SJCRH30 (cell line): ENCODE measurements around the gene TRPM1. TPM values are rescaled to one million over a fixed set of nuclear protein-coding genes. Genes with fewer than 3 reads are reported as not detected.

Source experiments
- DNase-seq, 2 experiments: peaks; one replicate each; pipeline ENCODE4 v3.0.0-alpha.2; 2015 to 2020
- H3K27ac ChIP-seq: fragments of 250-450 bp; sonication (Bioruptor Pico); 2 replicates; pipeline ENCODE4 v1.5.1; 2020; ENCODE audit warnings: mild to moderate bottlenecking, moderate library complexity
- H3K27me3 ChIP-seq: fragments of 250-450 bp; sonication (Bioruptor Pico); 2 replicates; pipeline ENCODE4 v1.5.1; 2020; ENCODE audit warnings: mild to moderate bottlenecking, moderate library complexity
- H3K36me3 ChIP-seq: fragments of 250-450 bp; sonication (Bioruptor Pico); 2 replicates; pipeline ENCODE4 v1.5.1; 2020; ENCODE audit warnings: mild to moderate bottlenecking, moderate library complexity
- H3K4me1 ChIP-seq: fragments of 250-450 bp; sonication (Bioruptor Pico); 2 replicates; pipeline ENCODE4 v1.5.1; 2020; ENCODE audit warnings: mild to moderate bottlenecking, moderate library complexity
- H3K4me3 ChIP-seq: fragments of 250-450 bp; sonication (Bioruptor Pico); 2 replicates; pipeline ENCODE4 v1.5.1; 2020; ENCODE audit warnings: mild to moderate bottlenecking, moderate library complexity
- H3K9me3 ChIP-seq: fragments of 250-450 bp; sonication (Bioruptor Pico); replicated peaks from 2 replicates; pipeline ENCODE4 v1.5.1; 2020; ENCODE audit warnings: mild to moderate bottlenecking, moderate library complexity
- total RNA-seq: library from RNA; depleted of rRNA; stranded (reverse); fragments of >200 nt; shearing (Covaris generic); gene quantifications from 2 replicates; pipeline ENCODE4 v1.2.3, GENCODE V29; 2014

Gene TRPM1
- total RNA-seq, 1 experiment from 2014 or later, result 0.06 TPM

DNA sequence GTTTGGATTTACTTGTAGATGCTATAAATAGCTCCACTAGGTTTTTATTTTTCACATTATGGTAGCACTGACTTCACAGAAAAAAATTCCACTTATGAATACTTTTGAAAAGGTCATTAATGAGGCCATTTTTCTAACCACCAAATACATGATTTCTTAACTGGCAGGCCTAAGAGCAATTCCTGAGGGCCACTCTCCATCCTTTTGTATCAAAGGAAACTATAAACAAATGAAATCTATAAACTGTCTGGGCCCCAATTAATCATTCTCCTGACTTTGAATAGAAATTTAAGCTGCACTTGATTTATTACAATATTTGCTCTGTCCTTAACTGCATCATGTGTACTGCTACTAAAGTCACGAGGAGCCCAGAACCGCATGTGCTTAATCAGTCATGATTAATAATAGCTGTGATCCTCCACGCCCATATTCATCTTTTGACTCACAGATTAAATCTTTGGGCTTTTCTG, 85.0 kb downstream of the TRPM1 start:
- no peaks in the 10 kb centered on the region for H3K27me3 ChIP-seq
- H3K4me1 ChIP-seq, result no peaks in the 10 kb centered on the region
- peaks cover 3% of the 10 kb centered on the region; the same call in 1 of the 2 replicates for H3K9me3 ChIP-seq
- H3K27ac ChIP-seq, result no peak overlapping the region
- H3K4me3 ChIP-seq, result no peak overlapping the region
- no peak for DNase-seq
- H3K36me3 ChIP-seq, result no peaks in the 10 kb centered on the region

DNA sequence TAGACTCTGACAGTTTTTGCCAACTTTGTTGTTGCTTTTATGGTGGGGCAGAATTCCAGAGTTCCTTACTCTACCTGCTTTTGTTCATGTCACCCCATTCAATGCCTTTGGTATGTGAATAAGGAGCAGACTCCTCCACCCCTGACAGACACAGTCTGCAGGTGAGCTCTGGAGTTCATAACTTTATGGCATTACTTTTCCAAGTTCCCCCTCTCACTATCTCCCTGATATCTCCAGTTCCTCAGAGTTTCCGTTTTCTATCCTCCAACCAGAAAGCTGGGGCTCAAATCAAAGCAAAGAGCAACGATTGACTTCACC, 87.0 kb downstream of the TRPM1 start:
- DNase-seq, result no peak
- Histone ChIP-seq H3K27ac (no peak overlapping the region), H3K9me3 (peaks cover 3% of the 10 kb centered on the region; the same call in 1 of the 2 replicates), H3K4me3 (no peak overlapping the region), H3K4me1 (no peaks in the 10 kb centered on the region), H3K27me3 (no peaks in the 10 kb centered on the region), H3K36me3 (no peaks in the 10 kb centered on the region)

DNA sequence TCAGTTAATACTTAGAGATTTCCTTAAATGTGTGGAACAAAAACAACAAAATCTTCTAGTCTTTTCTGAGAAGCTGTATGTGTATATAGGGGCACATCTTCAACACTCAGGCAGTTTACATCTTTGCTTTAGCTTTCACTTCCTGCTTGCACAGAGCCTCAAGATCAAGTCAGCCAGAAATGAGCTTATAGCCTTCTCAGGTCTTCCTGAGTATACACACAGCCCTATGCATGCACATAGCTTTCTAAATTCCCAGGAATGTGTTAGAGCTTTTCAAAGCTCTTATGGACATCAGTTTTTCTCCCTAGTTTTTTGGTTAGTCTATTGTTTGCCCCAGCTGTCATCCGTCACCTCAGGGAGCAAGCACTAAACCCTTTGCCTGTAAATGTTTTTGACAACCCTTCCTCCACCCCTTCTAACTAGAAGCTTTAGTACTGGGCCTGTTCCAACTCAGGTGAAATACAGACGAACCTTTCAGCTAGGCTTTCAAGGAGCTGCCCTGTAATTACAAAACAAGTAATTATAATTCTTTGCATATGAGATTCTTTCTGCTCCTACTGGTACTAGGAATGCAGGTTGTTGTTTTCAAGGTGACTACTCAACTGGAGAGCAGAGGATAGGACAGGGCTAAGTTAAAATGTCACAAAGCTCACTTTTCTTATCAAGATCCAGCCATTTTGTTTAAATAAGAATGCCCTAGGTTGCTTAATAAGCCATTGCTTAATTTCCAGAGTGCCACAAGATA, 87.5 kb downstream of the TRPM1 start:
- no peak overlapping the region for H3K27ac ChIP-seq
- no peaks in the 10 kb centered on the region for H3K36me3 ChIP-seq
- no peaks in the 10 kb centered on the region for H3K4me1 ChIP-seq
- peaks cover 3% of the 10 kb centered on the region; the same call in 1 of the 2 replicates for H3K9me3 ChIP-seq
- no peaks in the 10 kb centered on the region for H3K27me3 ChIP-seq
- no peak overlapping the region for H3K4me3 ChIP-seq
- DNase-seq, result no peak

DNA sequence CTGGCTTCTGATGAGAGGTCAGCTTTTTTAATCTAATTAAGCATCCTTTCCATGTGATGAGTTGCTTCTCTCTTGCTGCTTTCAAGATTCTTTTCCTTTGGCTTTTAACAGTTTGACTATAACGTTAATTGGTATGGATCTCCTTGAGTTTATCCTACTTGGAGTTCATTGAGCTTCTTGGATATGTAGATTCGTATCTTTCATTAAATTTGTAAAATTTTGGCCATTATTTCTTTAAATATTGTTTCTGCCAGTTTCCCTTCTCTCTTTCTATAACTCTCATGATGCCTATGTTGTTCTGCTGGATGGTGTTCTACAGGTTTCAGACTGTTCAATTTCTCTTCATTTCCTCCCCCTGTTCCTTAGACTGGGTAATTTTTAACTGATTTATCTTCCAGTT, 89.1 kb downstream of the TRPM1 start:
- DNase-seq, result no peak
- Histone ChIP-seq H3K36me3 (no peaks in the 10 kb centered on the region), H3K27me3 (no peaks in the 10 kb centered on the region), H3K4me1 (no peaks in the 10 kb centered on the region), H3K27ac (no peak overlapping the region), H3K9me3 (peaks cover 3% of the 10 kb centered on the region; the same call in 1 of the 2 replicates), H3K4me3 (no peak overlapping the region)

DNA sequence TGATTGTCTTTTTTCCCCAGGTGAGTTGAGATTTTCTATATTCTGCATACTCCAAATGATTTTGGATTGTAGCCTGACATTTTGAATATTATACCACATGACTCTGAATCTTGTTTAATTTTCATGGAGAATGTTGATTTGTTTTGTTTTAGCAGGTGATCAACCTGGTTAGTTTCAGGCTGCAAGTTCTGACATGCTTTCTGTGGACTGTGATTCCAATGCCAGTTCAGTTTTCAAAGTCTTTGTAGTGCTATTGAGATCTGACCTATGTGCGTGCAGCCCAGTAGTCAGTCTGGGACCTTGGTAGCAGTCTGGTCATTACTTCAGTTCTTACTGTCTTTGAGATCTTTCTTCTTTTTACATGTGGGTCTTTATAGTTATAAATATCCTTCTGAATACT, 91.5 kb downstream of the TRPM1 start:
- Histone ChIP-seq H3K27ac (no peak overlapping the region), H3K4me3 (no peak overlapping the region), H3K36me3 (no peaks in the 10 kb centered on the region), H3K27me3 (no peaks in the 10 kb centered on the region; the same call in 1 of the 2 replicates), H3K4me1 (no peaks in the 10 kb centered on the region), H3K9me3 (peaks cover 3% of the 10 kb centered on the region; the same call in 1 of the 2 replicates)
- no peak for DNase-seq

DNA sequence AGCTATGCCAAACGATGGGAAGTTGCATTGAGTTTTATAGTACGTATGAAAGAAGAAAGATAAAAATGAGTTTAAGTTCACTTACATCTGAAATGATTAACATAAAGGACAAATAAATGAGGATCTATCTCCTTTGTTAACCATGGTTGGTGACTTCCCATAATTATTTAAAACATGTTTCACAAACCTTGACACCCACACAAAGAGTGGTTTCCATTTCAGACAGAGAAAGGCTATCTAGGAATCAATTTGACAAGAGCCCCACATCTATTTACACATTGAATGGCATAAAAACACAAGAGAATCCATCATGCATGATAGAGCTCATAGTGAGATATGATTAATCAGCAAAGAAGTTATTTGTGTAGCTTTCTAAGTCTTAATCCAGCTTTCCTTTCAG, 95.9 kb downstream of the TRPM1 start:
- H3K27me3 ChIP-seq, result no peaks in the 10 kb centered on the region; the same call in 1 of the 2 replicates
- DNase-seq, result no peak
- no peak overlapping the region for H3K4me3 ChIP-seq
- no peaks in the 10 kb centered on the region for H3K36me3 ChIP-seq
- no peaks in the 10 kb centered on the region for H3K4me1 ChIP-seq
- H3K27ac ChIP-seq, result no peak overlapping the region
- no peaks in the 10 kb centered on the region for H3K9me3 ChIP-seq

DNA sequence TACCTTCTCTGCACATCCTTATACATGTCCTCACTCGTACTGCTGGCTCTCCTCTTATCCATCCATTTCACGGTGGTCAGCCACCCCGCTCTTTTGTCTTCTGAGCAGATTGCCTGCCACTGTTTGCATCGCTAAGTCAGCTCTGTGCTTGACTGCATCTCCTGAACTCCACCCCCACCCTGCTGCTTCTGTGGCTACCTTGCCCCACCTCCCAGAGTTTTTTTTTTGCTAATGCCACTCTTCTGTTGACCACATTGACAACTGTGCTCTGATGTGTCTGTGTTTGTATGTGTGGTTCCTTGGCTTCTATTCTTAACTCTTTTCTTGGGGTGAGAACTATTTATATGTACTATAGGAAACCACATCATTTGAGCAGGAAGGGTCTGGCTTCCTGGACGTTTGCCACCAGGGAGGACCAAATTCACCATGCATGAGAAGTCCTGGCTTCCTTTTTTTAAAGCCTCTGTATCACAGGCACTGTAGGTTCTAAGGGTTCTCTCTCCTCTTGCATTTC, 97.2 kb downstream of the TRPM1 start:
- Histone ChIP-seq H3K27me3 (no peaks in the 10 kb centered on the region; the same call in 1 of the 2 replicates), H3K9me3 (no peaks in the 10 kb centered on the region), H3K27ac (no peak overlapping the region), H3K4me3 (no peak overlapping the region), H3K4me1 (no peaks in the 10 kb centered on the region), H3K36me3 (no peaks in the 10 kb centered on the region)
- DNase-seq, result peak; percentile 72 to 74

DNA sequence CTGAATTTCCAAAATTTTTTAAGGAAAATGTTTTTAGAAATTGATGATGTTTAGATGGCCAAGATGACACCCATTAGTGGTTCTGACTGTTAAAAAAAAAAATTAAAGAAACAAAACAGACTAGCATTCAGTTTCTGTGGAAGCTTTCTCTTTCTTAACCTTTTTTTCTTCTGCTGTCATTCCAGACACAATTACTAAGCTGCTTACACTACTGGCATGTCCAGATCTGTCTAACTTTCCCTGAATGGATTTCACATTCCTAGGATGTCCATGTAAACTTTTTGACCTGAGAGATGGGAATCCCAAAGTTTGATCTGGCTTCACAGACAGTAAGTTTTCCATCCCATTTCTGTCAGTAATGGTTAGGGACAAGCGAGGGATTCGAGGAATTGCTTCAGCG, 99.8 kb downstream of the TRPM1 start:
- H3K4me1 ChIP-seq, result no peaks in the 10 kb centered on the region
- H3K36me3 ChIP-seq, result no peaks in the 10 kb centered on the region
- H3K27ac ChIP-seq, result no peak overlapping the region
- H3K4me3 ChIP-seq, result no peak overlapping the region
- no peaks in the 10 kb centered on the region for H3K9me3 ChIP-seq
- no peaks in the 10 kb centered on the region; the same call in 1 of the 2 replicates for H3K27me3 ChIP-seq
- DNase-seq, result no peak

DNA sequence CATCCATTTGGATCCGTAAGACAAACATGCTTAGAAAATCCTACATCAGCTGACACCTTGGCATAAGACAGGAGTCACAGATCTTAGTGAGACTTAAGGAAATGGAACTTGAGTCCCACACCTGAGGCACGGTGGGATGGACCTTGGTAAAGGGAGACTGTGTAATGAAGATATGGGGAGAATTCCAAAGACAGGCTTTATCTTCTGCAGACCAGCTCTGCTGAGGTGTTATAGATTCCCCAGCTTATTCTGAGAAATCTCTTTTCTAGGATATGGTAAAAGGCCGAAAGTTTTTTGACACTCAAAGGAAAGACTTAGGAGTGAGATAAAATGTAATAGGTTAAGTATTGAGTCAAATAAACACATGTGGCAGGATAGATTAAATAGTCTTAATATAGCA, 101.8 kb downstream of the TRPM1 start:
- Histone ChIP-seq H3K27ac (no peak overlapping the region), H3K9me3 (no peaks in the 10 kb centered on the region), H3K36me3 (no peaks in the 10 kb centered on the region), H3K4me3 (no peak overlapping the region), H3K27me3 (no peaks in the 10 kb centered on the region), H3K4me1 (no peaks in the 10 kb centered on the region)
- DNase-seq, result no peak

DNA sequence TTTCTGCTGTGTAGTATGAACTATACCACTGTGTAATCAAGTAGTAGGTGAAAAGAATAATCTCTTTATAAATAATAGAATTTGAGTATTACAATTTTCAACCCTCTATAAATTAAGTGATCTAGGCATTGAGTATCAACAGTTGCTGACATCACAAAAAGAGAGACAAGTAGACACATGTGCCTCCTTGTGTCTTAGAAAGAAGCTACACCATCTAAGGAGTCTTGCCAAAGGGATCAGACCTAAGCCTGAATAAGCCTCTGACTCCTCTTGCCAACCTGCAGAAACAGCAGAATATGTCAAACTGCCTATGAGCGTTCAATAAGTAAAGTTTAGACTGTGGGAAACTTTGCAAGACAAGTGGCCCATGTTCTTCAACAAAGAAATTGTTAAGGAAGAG, 104.3 kb downstream of the TRPM1 start:
- no peaks in the 10 kb centered on the region for H3K9me3 ChIP-seq
- no peak for DNase-seq
- H3K4me1 ChIP-seq, result no peaks in the 10 kb centered on the region
- H3K36me3 ChIP-seq, result no peaks in the 10 kb centered on the region
- no peak overlapping the region for H3K4me3 ChIP-seq
- no peaks in the 10 kb centered on the region for H3K27me3 ChIP-seq
- H3K27ac ChIP-seq, result no peak overlapping the region

DNA sequence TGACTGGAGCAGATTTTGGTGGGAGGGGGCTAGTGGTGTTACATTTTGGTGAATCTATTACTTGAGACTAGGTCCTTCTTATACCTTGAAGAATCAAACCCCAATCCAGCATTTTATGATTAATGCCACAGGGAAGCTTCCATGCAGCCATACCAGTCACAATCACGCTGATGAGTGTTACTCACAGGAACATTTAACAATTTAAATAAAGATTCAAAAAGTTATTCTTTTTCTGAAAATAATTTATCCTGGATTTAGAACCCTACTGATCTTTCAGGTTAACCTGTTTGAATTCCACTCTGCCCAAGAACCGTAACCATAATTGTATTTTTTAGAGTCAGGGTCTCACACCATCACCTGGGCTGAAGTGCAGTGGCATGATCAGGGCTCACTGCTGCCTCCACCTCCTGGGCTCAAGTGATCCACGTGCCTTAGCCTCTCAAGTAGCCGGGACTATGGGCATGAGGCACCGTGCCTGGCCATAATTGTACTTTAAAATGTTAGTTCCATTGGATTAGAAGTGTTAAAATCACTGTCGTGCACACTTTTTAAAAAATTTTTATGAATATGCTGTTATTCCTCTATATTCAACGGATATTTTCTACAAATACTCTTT, 109.2 kb downstream of the TRPM1 start:
- Histone ChIP-seq H3K27ac (peak overlapping the region; percentile 31; the same call in 1 of the 2 replicates), H3K4me1 (peaks cover 5% of the 10 kb centered on the region), H3K4me3 (peak overlapping the region; percentile 92), H3K36me3 (no peaks in the 10 kb centered on the region), H3K27me3 (no peaks in the 10 kb centered on the region), H3K9me3 (no peaks in the 10 kb centered on the region)
- DNase-seq, result peak in 1 of 2 experiments; percentile 4

DNA sequence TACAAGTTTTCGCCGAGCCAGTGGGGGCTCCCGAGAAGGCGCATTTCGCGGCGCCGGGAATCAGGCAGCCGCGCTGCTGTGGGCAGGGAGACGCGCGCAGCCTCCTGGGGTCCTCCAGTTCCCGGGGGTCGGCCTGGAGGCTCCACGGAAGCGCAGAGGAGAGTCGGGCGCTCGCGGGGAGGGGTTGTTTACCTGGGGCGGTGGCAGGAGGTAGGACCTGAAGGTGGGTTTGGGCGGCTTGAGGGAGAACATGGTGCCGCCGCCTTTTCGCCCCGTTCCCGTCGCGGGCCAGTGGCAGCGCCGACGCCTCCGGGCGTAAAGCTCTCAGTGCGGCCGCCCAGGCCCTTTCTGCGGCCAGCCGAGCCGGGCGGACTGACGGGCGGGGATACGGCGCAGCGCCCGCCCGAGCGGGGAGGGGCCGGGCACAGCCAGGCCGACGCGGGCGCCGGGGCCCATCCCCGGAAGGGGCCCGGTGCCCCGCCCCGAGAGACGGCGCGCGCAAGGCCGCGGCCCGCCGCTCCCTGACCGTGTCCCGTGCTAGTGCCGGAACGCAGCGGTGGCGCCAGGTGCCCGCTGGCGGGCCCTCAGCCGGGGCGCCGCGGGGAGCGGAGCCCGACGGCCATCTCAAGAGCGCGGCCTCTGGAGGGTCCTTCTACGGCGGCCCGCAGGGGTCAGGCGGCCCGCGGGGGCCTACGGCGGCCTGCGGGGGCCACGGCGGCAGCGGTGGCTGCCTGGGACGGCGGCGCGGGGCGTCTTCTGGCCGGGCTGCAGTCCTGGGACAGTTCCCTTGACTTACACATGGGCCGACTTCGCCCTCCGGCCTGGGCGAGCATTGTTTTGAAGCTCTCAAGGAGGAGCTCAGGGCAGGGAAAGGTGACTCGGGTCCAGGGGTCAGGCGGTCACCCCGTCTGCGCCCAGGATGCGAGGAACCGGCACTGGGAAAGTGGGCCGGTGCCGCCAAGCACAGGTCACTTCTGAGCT, 110.0 kb downstream of the TRPM1 start, which contains the start of gene MTMR10:
TSS of gene MTMR10 (minus strand) at position 374 of the 981 bp plus-strand sequence. CDS start at position 252, 122 bp downstream.
- H3K4me3 ChIP-seq, result peak within 1 kb of the TSS; percentile 92

DNA sequence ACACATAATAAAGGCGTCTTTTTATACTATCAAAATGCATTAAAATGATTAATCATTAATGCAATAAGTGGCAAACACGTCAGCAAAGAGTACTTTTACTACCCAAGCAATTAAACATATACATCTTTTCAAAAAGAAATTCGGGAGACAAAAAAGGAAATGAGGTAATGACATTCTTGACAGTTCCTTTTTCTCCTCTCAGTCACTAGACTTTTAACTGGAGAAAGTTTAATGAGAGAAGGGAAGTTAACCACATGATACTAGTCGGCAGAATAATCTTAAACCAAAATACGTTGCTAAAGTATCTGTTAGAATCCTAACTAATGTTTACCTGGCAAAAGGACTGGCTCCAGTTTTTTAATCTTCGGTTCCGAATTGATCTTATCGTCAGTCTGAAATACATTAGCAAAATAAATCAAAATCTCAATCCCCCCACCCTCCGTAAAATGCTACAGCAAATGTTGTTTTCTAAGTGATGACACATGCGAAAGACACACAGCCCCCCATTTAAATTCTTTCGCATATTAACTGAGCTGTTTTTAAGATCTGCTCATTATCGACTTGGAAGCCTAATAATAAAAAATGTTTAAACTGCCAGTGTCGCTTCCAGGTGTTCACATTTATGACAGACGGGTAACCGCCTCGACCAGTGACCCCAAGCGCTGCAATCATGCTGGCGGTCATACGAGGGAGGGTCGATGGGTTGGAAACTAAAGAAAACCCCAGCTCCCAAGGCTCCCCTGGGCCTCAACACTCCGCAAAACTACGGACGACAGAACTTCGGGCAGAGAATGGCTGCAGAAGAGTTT, 110.9 kb downstream of the TRPM1 start:
- peak overlapping the region; percentile 67 for H3K27ac ChIP-seq
- H3K36me3 ChIP-seq, result no peaks in the 10 kb centered on the region
- peak overlapping the region; percentile 92 for H3K4me3 ChIP-seq
- DNase-seq, result peak in 1 of 2 experiments; percentile 10
- no peaks in the 10 kb centered on the region for H3K9me3 ChIP-seq
- peaks cover 5% of the 10 kb centered on the region for H3K4me1 ChIP-seq
- H3K27me3 ChIP-seq, result no peaks in the 10 kb centered on the region

More for the DNA sequence above, 110.0 kb downstream of the TRPM1 start, which contains the start of gene MTMR10:
- Histone ChIP-seq H3K9me3 (no peaks in the 10 kb centered on the region), H3K27me3 (no peaks in the 10 kb centered on the region), H3K36me3 (no peaks in the 10 kb centered on the region), H3K27ac (peak within 1 kb of the TSS; percentile 67), H3K4me1 (peaks cover 5% of the 10 kb centered on the region)
- DNase-seq, result peak; percentile 78 to 85

DNA sequence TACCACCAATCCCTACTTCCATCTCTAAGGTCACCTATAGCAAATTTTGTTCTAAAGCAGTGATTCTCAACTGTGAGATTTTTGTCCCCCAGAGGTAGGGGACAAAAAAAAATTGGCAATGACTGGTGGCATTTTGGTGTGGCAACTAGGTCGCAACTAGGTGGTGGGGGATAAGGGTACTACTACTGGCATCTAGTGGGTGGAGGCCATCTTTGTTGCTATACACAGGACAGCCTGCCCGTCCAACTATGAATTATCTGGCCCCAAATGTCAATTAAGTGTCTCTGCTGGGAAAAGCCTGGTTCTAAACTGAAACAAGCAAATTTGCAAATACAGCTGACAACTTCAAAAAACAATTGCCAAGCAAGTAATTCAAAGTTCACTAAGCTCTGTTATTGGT, 111.5 kb downstream of the TRPM1 start:
- Histone ChIP-seq H3K9me3 (no peaks in the 10 kb centered on the region), H3K36me3 (no peaks in the 10 kb centered on the region), H3K4me3 (peak overlapping the region; percentile 92), H3K27ac (no peak overlapping the region), H3K27me3 (no peaks in the 10 kb centered on the region), H3K4me1 (peaks cover 5% of the 10 kb centered on the region)
- peak in 1 of 2 experiments; percentile 13 for DNase-seq
